ENCODE measurements around the gene MPO. TPM values are rescaled to one million over a fixed set of nuclear protein-coding genes. Genes with fewer than 3 reads are reported as not detected.

MPO gene
- total and polyA plus RNA-seq, 10 of the 15 experiments (the other 5 are each of a cell fraction or from before 2014, with no cell fraction given) = 0.06 to 0.49 (median 0.14) TPM

GRCh38 chr17:58329035-58329809 lies 48.5 kb upstream of the MPO start (continued):
- peak; percentile 70; the same call in 1 of the 2 replicates for TF ChIP-seq TARDBP (IDR thresholded peaks at IDR 0.05; ENCODE audit: borderline replicate concordance)
- TF ChIP-seq ZNF687 (IDR thresholded peaks at IDR 0.05) = peak; percentile 95
- peak; percentile 99 for TF ChIP-seq BCL3 (IDR thresholded peaks at IDR 0.05; ENCODE audit: borderline replicate concordance, insufficient read depth, low read depth, low read length, poor library complexity, severe bottlenecking)
- TF ChIP-seq ETV6 (conservative IDR thresholded peaks at IDR 0.05 in 1 of 2, IDR thresholded peaks at IDR 0.05 in 1 of 2; ENCODE audit: borderline replicate concordance in 1 of 2, low read depth in 1 of 2) = peak in 1 of 2 experiments; percentile 47; a peak in 2 of 4 replicates
- TF ChIP-seq POLR2AphosphoS5 (IDR thresholded peaks at IDR 0.05; ENCODE audit: low read length) = peak; percentile 98
- TF ChIP-seq CHD2 (IDR thresholded peaks at IDR 0.05; ENCODE audit: borderline replicate concordance, low read depth, low read length) = peak; percentile 91
- peak; percentile 98 for TF ChIP-seq BACH1 (IDR thresholded peaks at IDR 0.05; ENCODE audit: borderline replicate concordance)
- TF ChIP-seq E4F1 (IDR thresholded peaks at IDR 0.05; ENCODE audit: borderline replicate concordance, partially characterized antibody) = no peak
- TF ChIP-seq POLR2A (IDR thresholded peaks at IDR 0.05; ENCODE audit: low read depth, low read length) = no peak
- TF ChIP-seq STAT3 (IDR thresholded peaks at IDR 0.05; ENCODE audit: low read depth, low read length) = peak; percentile 92; the same call in 1 of the 2 replicates
- no peak for TF ChIP-seq NFYB (IDR thresholded peaks at IDR 0.05; ENCODE audit: insufficient read depth, low read depth, low read length)
- TF ChIP-seq ZNF207 (IDR thresholded peaks at IDR 0.05; ENCODE audit: borderline replicate concordance) = no peak
- TF ChIP-seq HCFC1 (IDR thresholded peaks at IDR 0.05; ENCODE audit: low read length) = peak; percentile 46; the same call in 1 of the 2 replicates
- TF ChIP-seq SUPT20H (IDR thresholded peaks at IDR 0.05; ENCODE audit: borderline replicate concordance, control insufficient read depth, low read depth, low read length) = no peak
- no peak for TF ChIP-seq RUNX3 (IDR thresholded peaks at IDR 0.05; ENCODE audit: low read length)
- TF ChIP-seq NR2F1 (conservative IDR thresholded peaks at IDR 0.05) = peak; percentile 72
- peak; percentile 66; the same call in 1 of the 2 replicates for TF ChIP-seq DPF2 (IDR thresholded peaks at IDR 0.05)
- peak; percentile 11 for TF ChIP-seq MXI1 (IDR thresholded peaks at IDR 0.05; ENCODE audit: low read depth, low read length)
- TF ChIP-seq NRF1 (conservative IDR thresholded peaks at IDR 0.05; ENCODE audit: low read depth, low read length) = peak; percentile 26; the same call in 1 of the 2 replicates
- no peak; the same call in 1 of the 2 replicates for TF ChIP-seq MYB (IDR thresholded peaks at IDR 0.05; ENCODE audit: borderline replicate concordance, low read depth, low read length)

Data from GM12878 (cell line).